Medulla oblongata (tissue), 1 donor: Measurements from ENCODE around the gene FBN1.
A peak's percentile ranks its signal among the peaks of the same experiment; 100 is the strongest.

ENCODE experiments used
- DNase-seq: peaks from one replicate; pipeline ENCODE4 v3.0.0-alpha.2; 2015; ENCODE audit errors: extremely low spot score

Gene FBN1

DNA sequence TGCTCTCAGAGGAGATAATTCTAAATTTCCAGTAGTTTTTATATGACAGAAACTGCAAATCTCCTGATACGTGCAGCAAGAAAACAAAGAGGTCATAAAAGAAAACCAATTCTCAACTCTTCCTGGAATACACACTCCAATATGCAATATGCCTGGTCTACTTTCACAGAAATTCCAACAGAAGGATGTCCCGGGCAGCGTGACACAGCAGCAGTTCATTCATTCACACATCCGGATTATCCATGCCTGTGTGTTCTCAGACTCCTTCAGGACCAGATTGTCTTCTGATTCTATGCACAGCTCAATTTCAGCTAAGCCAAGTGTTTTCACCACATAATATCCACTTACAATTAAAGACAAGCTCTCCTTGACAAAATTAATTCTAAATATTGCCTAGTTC lies 64.3 kb downstream of the FBN1 start:
- no peak for DNase-seq

DNA sequence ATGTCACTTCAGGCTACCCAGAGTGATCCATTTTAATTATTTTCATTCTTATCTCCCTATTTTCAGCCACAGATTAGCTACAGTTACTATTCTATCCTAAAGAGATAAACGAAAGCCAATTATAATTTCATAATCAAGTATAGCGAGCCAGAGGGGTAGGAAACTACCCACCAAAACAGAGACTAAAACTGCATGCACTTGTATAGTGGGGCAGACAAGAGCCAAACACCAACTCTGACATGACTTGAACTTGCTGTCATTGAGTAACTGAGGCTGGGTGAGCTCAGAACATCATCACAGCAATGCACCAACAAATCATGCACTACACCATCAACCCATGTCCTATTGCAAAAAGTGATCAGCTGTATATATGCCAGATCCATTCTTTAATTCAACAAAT lies 64.8 kb downstream of the FBN1 start:
- no peak for DNase-seq

DNA sequence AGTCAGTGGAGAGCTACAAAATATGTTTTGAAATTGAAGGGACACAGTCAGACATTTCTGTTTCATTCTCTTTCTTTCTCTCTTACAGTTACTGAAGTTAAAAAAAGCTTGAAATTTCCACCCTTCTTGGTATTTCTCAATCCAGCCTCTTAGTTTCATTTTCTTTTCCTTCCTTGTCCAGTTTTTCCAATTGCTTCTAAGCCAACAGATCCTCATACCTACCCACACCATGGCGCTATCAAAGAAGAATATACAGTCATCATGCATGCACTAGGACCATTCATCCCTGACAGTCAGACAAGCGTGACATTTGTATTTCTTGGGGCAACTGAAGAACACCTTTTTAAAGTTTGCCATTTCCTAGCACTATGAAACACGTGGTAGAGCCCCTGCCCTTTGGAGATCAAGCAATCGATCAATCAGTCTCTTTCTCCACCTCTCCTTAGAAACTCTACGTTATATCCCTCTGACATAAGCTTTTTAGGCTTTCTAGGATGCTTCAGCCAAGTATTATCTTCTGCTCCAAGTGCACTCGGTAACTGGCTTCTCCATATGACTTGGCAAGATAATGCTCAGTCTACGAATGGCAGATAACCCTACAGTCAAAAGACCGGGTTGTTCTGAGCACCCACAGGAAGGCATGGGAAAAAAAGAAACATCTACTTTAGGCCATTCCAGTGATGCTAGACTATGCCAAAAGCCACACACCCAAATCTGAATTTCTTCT lies 65.4 kb downstream of the FBN1 start:
- no peak for DNase-seq

DNA sequence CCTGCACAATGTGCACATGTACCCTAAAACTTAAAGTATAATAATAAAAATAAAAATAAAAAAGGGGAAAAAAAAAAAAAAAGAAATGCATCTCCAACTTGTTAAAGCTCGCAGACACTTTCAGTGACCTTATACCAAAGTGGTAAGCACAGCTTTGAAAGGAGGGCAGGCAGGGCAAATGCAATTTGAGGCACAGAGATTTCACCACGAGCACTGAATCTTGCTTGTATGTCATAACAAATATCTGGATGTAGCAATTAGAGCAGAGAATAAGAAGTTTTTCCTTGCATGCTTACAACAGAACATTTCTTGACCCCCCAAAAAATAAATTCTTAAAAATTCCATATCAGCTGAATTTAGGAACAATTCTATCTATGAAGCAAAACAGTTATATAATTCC lies 66.5 kb downstream of the FBN1 start:
- DNase-seq, result no peak

DNA sequence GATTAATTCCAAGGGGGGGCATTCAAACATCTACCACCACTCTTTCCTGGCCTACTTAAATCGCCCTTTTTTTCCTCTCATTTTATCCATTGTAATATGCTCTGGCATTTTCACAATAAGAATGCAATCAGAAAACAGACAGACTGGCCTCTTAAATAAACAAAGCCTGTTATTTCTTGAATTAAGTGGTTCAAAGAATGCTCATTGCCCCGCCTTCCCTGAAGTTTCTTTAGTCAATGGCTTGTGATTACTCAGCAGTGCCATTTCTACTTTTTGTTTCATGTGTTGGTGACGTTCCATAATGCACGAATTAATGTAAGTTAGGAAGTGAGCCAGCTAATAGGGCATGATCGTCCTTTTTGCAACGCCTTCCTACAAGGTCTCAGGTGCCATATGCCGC lies 68.0 kb downstream of the FBN1 start:
- no peak for DNase-seq

DNA sequence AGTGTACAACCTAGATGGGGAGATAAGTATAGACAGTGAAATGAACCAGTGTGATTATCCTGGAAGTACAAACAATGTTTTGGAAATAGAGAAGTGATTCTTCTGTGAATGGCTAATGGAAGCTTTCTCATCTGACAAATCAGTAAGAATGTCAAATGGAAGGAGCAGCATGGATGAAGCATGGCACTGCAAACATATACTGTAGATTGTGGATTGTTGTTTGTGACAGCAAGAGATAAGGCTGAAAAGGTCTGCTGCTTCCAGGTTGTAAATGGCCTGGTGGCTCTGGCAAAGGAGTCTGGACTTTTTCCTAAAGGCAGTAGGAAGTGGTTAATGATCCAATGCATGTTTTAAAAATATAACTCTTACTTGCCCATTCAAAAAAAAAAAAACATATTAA lies 71.3 kb downstream of the FBN1 start:
- DNase-seq, result no peak

DNA sequence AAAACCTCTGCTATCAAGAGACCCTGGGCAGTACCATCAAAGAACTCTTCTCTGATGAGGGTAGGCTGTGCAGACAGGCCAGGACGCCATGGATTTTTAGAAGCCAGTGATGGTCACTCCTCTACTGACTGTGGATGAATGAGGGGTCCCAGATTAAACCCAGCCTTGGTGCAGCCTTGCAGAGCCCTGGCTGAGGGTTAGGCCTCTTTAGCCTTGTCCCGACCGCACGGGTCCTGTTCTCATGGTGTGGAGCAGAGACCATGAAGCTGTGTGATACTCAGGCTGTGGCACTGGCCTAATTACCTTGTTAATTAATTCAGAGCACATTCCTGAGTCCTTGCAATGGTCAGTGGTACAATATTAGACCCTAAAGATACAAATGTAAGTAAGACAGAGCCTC lies 71.7 kb downstream of the FBN1 start:
- no peak for DNase-seq

DNA sequence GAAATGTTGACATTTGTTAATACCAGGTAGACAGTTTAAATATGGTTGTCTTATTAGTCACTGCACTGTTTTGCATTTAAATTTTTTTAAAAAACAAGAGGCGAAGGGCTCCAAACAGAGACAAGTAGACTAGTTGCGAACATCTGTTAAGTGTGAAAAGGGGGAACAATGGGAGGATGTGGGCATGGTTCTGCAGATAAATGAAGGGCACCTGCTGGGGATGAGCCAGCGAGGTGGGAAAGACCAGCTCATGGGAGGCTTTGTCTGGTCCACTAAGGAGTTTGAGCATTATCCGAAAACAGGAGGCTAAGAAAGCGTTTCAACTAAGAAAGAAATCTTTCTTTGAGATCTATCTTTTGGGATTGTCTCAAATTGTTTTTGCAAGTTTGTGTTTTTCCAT lies 72.7 kb downstream of the FBN1 start:
- no peak for DNase-seq

DNA sequence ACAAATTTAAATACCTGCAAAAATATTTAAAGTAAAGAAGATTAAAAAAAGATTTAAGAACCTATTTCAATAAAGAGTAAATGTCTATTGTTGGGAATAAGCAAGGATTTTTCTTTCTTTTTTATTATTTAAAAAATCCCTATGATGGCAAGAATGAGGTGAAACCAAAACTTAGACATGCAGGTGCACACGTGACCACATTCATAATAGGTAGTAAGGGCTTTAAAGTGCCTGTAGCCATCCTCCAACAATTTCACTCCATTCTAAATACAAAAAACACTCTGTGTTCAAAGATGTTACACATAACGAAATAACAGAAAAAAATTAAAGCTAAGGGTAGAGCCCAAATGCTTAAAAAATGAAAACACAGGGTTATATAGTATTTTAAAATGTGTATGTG lies 74.0 kb downstream of the FBN1 start:
- no peak for DNase-seq

DNA sequence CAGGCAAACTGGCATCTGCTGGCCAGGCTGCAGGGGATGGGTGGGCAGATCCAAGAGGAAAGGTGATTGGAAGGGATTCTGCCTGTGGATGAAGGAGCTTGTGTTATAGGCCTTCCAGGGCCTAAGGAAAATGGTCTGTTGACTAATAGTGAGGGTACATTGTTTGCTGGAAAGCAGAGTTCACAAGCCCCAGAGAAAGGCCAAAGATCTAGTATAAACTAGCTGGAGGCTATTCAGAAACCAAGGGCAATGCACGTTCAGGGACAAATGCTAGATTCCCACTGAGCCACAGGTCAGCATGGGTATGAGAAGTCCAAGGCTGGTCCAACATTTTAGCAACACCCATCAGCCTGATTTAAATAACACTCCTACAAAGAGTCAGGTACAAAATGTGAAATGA lies 74.7 kb downstream of the FBN1 start:
- DNase-seq, result peak; percentile 43

DNA sequence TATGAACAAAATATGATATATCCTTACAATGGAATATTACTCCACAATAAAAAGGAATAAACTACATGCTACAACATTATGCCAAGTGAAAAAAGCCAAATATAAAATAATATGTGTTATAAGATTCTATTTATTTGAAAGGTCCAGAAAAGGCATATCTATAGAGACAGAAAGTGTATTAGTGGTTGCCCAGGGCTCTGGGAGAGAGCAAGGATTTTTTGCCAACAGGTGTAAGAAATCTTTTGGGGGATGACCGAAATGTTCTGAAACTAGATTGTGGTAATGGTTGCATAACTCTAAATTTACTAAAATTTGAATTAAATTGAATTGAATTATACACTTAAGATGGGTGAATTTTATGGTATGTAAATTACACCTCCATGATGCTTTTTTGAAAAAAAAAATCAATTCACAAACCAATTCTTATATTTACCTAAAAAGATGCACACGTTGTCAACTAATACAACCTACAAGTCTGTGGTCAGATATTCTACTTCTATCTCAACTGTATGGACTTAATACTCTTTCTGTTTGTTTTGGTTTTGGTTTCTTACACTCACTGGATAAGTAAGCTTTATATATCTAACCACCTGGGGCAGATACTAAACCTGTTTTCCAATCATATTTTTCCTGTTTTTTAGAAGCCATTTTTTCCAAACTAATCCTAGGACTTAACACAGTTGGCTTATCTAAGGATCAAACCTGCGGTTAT lies 75.8 kb downstream of the FBN1 start:
- DNase-seq, result no peak

DNA sequence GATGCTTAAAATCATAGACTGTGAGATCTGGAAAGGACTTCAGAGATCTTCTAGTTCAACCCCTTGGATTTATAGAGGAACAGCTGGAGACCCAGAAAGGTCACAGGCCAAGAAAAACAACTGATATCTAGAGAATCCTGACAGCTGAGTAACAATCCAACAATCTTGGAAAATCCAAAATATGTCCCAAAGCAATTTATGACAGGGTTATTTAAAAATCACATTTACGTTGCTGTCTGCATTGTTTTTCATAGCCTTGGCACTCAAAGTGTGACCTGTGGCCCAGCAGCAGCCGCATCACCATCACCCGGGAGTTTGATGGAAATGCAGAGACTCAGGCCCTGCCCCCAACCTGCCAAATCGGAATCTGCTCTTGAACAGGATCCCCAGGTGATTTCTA lies 78.8 kb downstream of the FBN1 start:
- no peak for DNase-seq

DNA sequence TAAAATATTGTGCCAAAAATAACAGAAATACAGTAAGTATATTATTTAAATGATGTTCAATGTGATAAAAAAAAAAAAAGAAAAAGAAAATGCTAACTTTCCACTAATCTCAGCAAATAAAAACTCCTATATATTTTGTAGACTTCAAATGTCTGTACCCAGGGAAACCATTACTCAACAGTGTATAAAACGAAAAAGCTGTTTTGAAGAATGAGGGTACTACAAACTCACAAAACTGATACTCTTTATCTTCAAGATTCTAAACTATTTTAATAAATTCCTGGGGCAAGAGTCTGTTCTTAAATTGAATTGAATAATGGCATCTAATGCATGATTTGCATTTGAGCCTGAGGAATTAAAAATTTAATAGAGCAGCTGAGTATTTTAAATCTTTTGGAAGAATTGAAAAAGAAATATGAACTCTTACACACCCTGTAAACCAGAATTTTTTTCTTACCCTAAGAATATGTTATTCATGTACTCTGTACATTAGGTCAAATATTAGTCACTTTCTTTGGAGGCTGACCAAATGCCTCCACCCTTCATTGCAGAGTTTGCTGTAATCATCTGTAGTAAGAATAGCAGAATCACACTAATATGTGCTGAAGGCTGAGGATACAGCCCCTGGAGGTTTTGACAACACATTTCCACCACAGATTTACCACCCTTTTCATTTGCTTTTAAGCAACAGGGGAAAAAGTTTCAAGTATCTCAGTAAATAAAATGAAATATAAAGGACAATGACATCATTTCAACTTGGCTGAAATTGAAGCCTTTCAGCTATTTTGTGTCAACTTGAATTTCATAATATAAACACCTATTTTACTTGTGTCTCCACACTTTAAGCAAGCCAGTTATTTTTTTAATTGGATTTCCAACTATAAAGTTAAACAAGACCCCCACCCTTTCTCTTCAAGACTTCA lies 79.7 kb downstream of the FBN1 start:
- DNase-seq, result no peak

DNA sequence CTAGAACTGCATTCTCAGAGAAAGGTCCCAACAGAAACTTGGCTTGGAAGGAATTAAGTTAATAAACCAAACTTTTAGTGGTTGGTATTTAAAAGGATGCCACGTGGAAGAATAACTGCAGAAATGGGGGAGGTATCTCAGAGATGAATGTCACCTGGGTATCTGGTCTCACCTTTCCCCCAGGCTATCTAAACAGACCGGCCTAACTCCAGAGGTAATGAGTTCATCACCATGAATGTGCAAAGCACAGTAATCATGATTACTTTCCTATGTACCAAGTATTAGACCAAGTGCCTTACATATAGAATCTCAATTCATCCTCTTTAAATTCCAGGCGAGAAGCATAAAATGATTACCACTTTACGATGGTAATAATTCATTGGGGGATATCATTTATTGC lies 80.8 kb downstream of the FBN1 start:
- no peak for DNase-seq

DNA sequence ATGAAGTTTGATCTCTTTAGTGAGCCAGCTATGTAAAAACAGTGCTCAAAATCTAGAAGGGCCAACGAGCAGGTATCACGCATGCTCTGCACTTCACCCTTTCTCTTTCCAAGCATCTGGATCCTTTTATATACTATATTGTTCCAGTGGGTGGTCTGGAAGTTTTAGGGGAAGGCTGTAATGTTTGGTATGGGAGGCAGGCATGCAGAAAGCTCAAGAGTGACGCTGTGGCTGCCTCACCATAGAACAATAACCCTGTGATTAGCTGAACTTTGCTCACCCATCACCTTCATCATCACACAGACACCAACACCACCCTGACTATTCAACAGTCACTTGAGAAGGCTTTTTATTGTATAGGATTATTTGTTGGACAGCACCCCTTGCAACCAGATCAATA lies 81.6 kb downstream of the FBN1 start:
- DNase-seq, result no peak

DNA sequence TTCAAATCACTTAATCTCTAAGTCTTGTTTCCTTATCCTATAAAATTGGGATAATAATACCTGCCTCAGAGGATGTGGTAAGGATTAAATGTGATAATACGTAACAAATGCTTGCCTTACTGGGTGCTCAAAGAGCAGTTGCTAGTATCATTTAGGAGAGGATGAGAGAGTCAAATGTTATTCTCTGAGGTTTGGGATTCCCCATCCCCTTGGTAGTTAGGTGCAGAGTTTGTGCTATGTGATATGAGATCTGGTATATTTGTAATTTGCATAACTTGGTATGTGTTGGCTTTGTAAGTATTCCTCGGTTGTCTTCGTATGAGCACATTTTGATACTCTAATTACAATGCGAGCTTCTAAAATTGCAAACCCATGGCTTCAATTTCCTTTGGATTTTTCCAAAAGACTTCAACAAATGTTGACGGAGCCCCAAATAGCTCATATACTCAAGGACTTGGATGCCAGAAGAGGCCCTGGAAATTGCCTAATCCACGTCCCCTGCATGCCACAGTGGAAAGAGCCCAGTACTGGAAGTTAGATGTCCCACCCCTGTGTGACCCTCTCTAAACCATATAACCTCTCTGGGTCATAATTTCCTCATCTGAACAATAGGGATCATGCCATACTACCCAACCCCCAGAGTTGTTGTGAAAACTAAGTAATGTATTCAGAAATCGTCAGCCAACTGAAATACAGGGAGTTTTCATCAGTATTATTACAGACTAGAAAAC lies 85.0 kb downstream of the FBN1 start:
- DNase-seq, result no peak

DNA sequence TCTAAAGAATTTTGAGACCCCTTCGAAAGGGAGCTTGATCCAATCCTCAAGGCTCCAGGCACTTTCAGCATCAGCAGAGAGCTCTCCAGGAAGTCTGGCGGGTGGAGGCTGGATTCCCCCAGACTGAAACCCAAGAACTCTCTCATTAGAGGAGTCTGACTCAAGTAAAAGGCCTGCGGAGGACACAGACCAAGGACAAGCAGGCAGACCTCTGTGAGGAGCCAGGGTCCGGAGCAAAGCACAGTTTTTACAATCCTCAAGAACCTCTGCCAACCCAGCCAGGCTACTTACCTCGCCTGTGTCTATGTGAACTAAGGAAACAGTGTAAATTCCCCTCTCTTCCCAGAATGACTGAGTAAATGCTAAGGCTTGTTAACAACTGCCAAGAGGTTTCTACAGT lies 86.2 kb downstream of the FBN1 start:
- DNase-seq, result peak; percentile 32

DNA sequence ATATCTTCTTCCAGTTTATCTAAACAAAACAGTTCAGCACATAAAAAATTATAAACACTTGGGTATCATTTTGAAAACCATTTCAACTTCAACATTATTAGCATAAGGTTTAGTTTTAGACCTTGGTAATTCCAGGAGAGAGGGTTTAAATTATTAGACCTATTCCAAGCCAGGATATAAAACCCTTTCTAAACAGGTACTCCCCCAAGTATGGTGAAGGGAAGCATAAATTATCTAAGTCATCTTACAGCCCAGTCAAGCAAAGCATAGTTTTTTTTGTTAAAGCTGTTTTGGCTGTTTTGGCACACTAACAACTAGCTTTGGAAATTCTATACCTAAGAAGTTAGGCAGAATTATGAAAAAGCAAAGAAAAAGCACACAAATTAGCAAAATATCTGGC lies 87.3 kb downstream of the FBN1 start:
- DNase-seq, result no peak

DNA sequence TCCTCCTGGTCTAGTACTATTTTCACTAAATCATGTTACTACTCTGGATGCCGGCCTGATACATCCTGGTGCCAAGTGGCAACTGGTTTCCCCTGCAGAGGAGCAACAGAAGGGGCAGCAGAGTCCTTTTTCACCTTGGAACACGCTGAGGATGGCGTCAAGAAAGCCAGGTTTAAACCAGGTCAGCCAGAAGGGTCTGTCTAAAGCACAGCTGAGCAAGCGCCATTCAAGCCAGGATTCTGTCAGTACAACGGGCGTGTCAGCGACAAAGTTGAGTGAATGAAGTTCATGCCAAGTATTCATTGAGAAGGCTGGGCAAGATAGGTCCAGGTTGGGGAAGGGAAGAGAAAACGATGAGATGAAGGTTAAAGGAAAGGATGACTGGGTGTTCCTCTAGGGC lies 88.2 kb downstream of the FBN1 start:
- no peak for DNase-seq

DNA sequence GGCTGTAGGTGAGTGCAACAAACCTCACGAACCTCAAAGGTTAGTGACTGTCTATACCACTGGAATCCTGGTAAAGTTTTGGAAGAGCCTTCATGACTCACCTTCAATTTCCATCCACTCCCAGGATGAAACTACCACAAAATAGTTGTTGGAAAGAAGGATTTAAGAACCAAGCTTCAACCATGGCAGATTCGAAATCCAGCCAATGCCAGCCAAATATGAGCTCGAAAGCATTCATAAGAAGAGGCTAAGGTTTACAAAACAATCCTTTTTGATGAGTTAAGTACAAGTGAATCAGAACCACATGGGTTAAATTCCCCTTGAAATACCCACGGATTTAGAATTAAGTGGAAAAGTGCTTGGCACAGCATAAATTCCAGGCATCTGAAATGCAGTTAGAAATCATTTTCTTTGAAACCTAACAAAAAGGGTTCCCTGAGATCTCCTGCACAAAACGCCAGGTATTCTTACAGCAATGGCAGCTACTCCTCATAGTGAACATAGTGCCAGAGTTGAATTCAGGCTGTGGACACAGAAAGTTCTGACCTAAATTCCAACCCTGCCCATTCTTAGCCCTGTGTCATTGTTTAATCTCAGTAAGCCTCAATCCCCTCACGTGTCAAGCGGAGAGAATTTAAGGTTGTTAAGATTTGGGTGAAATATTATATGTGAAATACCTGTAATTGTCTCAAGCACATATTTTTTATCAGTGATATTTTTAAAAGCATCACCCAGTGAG lies 89.2 kb downstream of the FBN1 start:
- DNase-seq, result no peak

DNA sequence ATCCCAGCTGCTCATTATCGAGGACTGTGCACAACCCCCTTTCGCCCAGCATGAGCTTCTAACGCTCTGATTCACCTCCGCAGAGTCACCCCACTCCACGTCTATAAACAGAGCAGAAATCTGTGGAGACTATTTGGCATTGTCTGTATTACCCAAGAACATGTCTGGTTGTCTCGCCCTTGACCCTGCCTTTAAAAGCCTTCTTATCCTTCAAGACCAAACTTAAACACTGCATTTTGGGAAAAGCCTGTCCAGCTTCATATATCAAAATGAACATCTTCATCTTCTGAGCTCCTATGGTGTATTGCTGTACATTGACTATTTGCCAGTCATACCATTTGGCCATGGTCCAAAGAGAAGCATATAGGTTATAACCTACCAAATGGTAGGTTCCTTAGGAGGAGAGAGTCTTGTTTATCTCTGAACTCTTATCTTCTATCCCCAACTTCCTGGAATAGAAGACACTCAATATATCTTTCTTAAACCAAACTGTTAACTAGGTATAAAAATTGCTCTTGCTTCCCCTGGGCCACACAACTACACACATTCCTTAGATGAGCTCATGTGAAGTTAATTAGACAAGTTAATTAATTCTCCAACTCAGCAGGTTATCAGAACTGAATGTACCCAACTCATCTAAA lies 90.1 kb downstream of the FBN1 start:
- no peak for DNase-seq
